Activated CD8-positive, alpha-beta memory T cell treated with anti-CD3 and anti-CD28 coated beads, Interleukin-2, amount 50 U/mL, for 1 hour (primary cell): ENCODE data around the gene SOX2.

Experiments
- DNase-seq: peaks from one replicate; pipeline ENCODE4 v3.0.0-alpha.2; 2020; ENCODE audit errors: extremely low read depth

SOX2 gene

GRCh38 chr3:181704421-181705085 lies 7.2 kb upstream of the SOX2 start:
- DNase-seq: no peak

- no peak for DNase-seq
Measured at GRCh38 chr3:181705086-181705480, 6.6 kb upstream of the SOX2 start.

- no peak for DNase-seq
Measured at GRCh38 chr3:181707980-181708379, 3.7 kb upstream of the SOX2 start.

GRCh38 chr3:181709537-181710279 lies 2.0 kb upstream of the SOX2 start:
- peak; percentile 11 for DNase-seq

- no peak for DNase-seq
Measured at GRCh38 chr3:181710345-181711291, 1.1 kb upstream of the SOX2 start.

- no peak for DNase-seq
Measured at GRCh38 chr3:181712226-181712552, 464 bp downstream of the SOX2 start.

- no peak for DNase-seq
Measured at GRCh38 chr3:181712553-181713279, 991 bp downstream of the SOX2 start.

- DNase-seq: no peak
Measured at GRCh38 chr3:181713280-181713647, 1.5 kb downstream of the SOX2 start.

GRCh38 chr3:181713676-181714612 lies 2.2 kb downstream of the SOX2 start:
- DNase-seq: no peak

- no peak for DNase-seq
Measured at GRCh38 chr3:181715571-181716340, 4.0 kb downstream of the SOX2 start.

GRCh38 chr3:181716966-181717365 lies 5.2 kb downstream of the SOX2 start:
- no peak for DNase-seq

GRCh38 chr3:181717549-181718171 lies 5.9 kb downstream of the SOX2 start:
- no peak for DNase-seq

- no peak for DNase-seq
Measured at GRCh38 chr3:181718369-181718768, 6.6 kb downstream of the SOX2 start.

GRCh38 chr3:181718987-181719911 lies 7.5 kb downstream of the SOX2 start:
- DNase-seq: no peak

- DNase-seq: no peak
Measured at GRCh38 chr3:181719991-181720680, 8.4 kb downstream of the SOX2 start.

- DNase-seq: no peak
Measured at GRCh38 chr3:181721046-181721875, 9.5 kb downstream of the SOX2 start.

GRCh38 chr3:181722156-181722555 lies 10.4 kb downstream of the SOX2 start:
- no peak for DNase-seq
